Measurements from ENCODE around the gene PPIL1. TPM values are rescaled to one million over a fixed set of nuclear protein-coding genes. Genes with fewer than 3 reads are reported as not detected.

PPIL1 gene
- polyA plus RNA-seq (2012; ENCODE audit: insufficient read depth, insufficient read length): 64.8 TPM

GRCh38 chr6:36874443-36875249, at the start of gene PPIL1:
PPIL1 (minus strand) TSS chr6:36874803; CDS start chr6:36874772, 31 bp downstream.
- peak; percentile 92 for DNase-seq (ENCODE audit: low read depth, low spot score)
- peak within 1 kb of the TSS; percentile 94 for H3K4me3 ChIP-seq (ENCODE audit: low read length)

DNA sequence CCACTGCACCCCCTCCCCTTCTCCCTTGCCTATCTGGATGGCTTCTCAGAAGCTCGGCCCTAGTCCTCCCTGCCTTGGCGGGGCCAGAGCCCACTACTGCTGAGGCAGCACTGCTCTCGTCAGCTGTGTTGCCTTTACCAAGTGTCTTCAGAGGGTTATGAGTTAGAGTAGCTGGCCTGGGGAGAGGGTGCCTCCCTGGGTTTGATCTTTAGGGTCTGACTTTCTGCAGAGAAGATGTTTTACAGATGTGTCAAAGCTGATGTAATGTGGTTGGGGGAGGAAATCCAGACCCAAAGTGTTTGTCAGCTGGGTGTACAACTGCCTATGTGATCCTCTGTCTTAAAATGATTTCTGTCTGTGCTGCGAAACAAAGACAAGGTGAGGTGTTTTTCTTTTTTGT, 49.5 kb upstream of the PPIL1 start:
- DNase-seq (ENCODE audit: low read depth, low spot score): peak; percentile 71
- H3K4me3 ChIP-seq (ENCODE audit: low read length): no peak overlapping the region

- DNase-seq (ENCODE audit: low read depth, low spot score): no peak
- H3K4me3 ChIP-seq (ENCODE audit: low read length): no peak overlapping the region
Measured at GRCh38 chr6:36920546-36920945, 45.9 kb upstream of the PPIL1 start.

GRCh38 chr6:36920049-36920448, 45.4 kb upstream of the PPIL1 start:
- DNase-seq (ENCODE audit: low read depth, low spot score): no peak
- H3K4me3 ChIP-seq (ENCODE audit: low read length): no peak overlapping the region

DNA sequence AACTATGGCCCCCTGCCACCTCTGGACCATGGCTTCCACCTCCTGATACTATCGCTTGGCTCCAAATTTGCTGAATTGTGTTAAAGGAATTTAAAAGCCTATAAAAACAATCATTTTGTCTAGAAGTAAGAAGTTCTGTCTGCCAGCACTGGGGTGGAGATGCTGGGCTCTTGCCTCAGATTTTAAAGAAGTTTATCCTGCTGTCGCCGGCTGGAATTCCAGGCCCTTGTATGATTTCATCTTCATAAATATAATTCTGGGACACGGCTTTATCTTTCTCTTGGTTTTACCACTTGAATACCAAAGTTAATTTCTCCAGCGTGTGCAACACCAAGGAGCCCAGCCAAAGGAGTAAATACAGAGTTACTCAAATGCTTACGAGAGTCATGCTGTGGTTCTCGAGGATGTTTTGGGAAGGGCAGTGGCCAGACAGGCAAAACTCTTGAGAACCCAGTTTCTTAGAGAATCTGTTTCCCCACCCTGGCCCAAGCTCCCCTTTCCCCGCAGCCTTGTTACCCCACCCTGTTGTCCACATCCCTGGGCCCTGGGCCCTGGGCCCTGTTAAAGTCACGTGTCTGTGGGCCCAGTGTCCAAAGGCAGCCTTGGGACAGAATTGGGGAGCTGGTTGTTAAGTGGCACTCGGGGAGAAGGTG, 43.1 kb upstream of the PPIL1 start:
- DNase-seq (ENCODE audit: low read depth, low spot score): no peak
- H3K4me3 ChIP-seq (ENCODE audit: low read length): no peak overlapping the region

DNA sequence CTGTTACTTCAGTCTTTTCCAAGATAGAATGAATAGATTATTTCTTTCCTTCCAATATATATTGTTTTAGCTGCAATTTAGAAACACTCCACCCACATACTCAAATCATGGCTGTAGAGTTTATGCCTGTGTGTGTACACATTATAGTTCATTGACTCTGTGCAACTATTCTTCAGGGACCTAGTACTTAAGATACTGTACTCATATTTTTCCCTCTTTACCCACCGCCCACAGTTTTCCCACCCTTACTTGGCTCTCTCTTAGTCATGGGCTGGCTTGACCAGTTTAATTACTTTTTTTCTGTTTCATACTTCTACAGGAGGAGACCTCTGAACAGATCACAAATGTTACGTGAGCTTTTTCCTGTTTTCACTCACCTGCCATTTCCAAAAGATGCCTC, 41.5 kb upstream of the PPIL1 start:
- DNase-seq (ENCODE audit: low read depth, low spot score): no peak
- H3K4me3 ChIP-seq (ENCODE audit: low read length): no peak overlapping the region

DNA sequence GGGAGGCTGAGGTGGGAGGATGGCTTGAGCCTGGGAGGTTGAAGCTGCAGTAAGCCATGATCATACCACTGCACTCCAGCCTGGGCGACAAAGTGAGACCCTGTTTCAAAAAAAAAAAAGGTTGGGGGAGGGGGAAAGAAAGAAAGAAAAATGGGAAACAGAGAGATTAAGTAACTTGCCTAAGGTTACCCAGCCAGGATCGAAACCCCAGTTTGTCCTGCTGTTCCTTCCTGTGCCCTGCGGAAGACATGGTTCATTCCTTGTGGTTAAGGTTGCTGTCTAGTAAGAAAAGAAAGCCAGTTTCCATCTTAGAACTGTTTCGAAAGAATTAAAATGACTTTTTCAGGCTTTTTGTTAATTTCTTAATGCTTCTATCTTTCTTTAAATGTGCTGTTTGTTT, 41.0 kb upstream of the PPIL1 start:
- no peak overlapping the region for H3K4me3 ChIP-seq (ENCODE audit: low read length)
- no peak for DNase-seq (ENCODE audit: low read depth, low spot score)

GRCh38 chr6:36914227-36914794, 39.7 kb upstream of the PPIL1 start:
- no peak for DNase-seq (ENCODE audit: low read depth, low spot score)
- no peak overlapping the region for H3K4me3 ChIP-seq (ENCODE audit: low read length)

GRCh38 chr6:36913082-36913481, 38.5 kb upstream of the PPIL1 start:
- DNase-seq (ENCODE audit: low read depth, low spot score): no peak
- H3K4me3 ChIP-seq (ENCODE audit: low read length): peak overlapping the region; percentile 35

DNA sequence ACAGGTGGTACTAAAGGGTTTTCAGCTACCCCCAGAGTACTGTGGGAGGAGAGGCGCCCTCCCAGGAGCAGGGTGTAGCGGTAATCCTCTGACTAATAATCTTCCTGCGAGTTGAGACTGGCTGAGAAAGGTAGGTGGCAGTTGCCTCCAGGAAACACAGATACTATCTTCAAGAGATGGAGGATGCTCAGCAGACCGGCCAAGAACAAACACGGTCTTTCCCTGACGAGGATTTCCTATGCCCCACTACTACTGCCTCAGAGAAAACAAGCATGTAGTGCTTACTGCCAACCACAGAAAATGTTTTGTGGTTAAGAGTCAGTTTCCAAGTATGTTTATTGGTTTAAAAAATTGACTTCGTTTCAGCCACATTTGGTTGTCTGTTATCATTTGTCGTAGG, 38.0 kb upstream of the PPIL1 start:
- peak; percentile 99 for DNase-seq (ENCODE audit: low read depth, low spot score)
- peak overlapping the region; percentile 47 for H3K4me3 ChIP-seq (ENCODE audit: low read length)

DNA sequence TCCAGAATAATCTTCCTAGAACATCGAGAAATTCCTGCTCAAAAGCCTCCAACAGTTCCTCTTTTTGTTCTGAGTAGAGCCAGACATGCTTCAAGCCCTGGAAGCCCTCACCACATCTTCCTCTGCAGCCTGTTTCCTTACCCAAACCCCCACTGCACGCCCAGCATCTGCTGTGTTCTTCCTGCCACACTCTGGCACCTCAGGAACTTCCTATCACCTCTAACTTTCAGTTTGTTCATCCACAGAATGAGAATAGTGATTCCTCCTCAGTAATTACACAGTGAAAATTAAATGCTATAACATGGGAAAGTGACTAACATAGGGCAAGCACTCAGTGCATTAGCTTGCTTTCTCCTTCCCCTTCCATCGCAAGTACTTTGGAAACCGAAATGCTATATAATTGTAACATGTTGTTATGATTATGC, 37.4 kb upstream of the PPIL1 start:
- H3K4me3 ChIP-seq (ENCODE audit: low read length): peak overlapping the region; percentile 47
- peak; percentile 90 for DNase-seq (ENCODE audit: low read depth, low spot score)

DNA sequence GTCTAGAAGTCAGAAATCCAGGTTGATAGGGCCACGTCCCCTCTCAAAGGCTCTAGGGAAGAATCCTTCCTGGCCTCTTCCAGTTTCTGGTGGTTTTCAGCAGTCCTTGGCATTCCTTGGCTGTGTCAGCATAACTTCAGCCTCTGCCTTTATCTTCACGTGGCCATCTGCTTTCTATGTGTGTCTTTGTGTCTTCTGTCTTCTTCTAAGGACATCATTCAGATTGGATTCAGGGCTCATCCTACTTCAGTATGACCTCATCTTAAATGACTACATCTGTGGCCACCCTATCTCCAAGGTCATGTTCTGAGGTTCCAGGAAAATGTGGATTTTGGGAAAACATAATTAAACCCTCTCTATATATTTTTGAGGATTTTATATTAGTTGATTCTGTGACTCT, 34.1 kb upstream of the PPIL1 start:
- DNase-seq (ENCODE audit: low read depth, low spot score): no peak
- no peak overlapping the region for H3K4me3 ChIP-seq (ENCODE audit: low read length)

DNA sequence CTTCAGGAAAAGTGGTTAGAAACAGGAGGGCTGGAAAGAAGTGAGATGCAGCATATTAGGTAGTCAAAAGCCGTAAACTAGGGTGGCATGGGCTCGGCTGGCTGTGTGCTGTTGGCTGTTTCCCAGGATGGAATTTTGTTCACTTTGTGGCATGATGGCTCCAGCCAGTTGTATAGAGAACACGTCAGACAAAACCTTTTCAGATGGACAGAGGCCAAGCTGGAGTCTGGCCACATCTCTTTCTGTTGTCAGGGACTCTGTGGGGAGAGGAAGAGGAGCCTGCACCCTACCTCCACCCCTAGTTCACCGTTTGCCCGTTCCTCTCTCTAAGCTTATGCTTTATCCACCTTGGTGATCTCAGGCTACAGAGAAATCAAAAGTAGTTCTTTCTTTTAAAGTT, 33.2 kb upstream of the PPIL1 start:
- no peak for DNase-seq (ENCODE audit: low read depth, low spot score)
- H3K4me3 ChIP-seq (ENCODE audit: low read length): no peak overlapping the region

GRCh38 chr6:36906539-36907325, 32.1 kb upstream of the PPIL1 start:
- DNase-seq (ENCODE audit: low read depth, low spot score): no peak
- no peak overlapping the region for H3K4me3 ChIP-seq (ENCODE audit: low read length)

- no peak overlapping the region for H3K4me3 ChIP-seq (ENCODE audit: low read length)
- DNase-seq (ENCODE audit: low read depth, low spot score): no peak
Measured at GRCh38 chr6:36904851-36905393, 30.3 kb upstream of the PPIL1 start.

GRCh38 chr6:36904114-36904513, 29.5 kb upstream of the PPIL1 start:
- H3K4me3 ChIP-seq (ENCODE audit: low read length): no peak overlapping the region

GRCh38 chr6:36897609-36898008, 23.0 kb upstream of the PPIL1 start:
- H3K4me3 ChIP-seq (ENCODE audit: low read length): no peak overlapping the region
- peak; percentile 67 for DNase-seq (ENCODE audit: low read depth, low spot score)

More at GRCh38 chr6:36904114-36904513, 29.5 kb upstream of the PPIL1 start:
- DNase-seq (ENCODE audit: low read depth, low spot score): no peak

DNA sequence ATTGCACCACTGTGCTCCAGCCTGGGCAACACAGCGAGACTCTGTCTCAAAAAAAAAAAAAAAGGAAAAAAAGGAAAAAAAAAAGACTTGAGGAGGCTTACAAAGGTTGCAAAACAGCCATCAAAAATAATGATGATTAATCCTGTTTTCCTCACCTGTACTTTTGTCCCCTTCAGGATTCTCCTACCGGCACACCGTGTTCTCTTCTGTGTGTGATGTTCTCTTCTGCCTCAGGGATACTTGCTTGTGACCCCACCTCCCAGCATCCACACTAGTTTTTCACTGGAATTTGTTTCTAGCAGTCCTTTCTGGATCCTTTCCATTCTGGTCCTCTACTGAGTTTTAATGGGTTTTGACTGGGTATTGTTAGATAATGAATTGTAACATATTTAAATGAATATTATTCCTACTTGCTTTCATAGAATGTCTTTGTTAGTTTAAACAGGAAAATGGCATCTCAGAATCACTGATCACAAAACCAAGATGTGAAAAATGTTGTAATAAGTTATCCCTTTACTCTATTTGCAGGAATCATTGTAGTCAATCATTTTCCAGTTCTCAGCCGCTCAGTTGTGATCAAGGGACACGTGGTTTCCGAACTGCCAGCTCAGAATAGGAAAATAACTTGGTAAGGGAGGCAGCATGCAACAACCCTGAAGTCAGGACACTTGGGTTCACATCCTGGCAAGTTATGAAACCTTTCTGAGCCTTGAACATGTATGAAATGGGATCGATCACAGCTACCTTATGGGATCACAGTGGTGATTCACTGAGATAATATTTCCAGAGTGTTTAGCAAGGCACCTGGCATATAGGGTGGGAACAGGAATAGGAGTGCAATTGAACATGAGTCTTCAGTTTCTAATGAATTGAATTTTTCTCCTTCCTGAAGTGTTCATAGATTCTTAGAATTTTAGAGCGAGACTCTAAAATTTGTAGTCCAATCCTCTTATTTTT, 19.7 kb upstream of the PPIL1 start:
- DNase-seq (ENCODE audit: low read depth, low spot score): no peak
- H3K4me3 ChIP-seq (ENCODE audit: low read length): no peak overlapping the region
